AG10803 (cell line): ENCODE measurements around the gene CRHR2.

Experiments
- DNase-seq: peaks from one replicate; pipeline ENCODE4 v3.0.0; 2010; ENCODE audit warnings: low read depth
- H3K4me3 ChIP-seq: 2 replicates; pipeline ENCODE4 v1.5.1; 2011; ENCODE audit warnings: mild to moderate bottlenecking, low read length, control low read depth
- CTCF ChIP-seq: conservative IDR thresholded peaks from 2 replicates; pipeline ENCODE4 v1.5.1; 2011; ENCODE audit warnings: mild to moderate bottlenecking, low read length, control low read depth, inconsistent platforms

The CRHR2 gene

GRCh38 chr7:30707391-30708357 lies 25.4 kb upstream of the CRHR2 start:
- TF ChIP-seq CTCF = no peak
- no peak for DNase-seq
- no peak overlapping the region for H3K4me3 ChIP-seq

- no peak for DNase-seq
- TF ChIP-seq CTCF = no peak
- H3K4me3 ChIP-seq = no peak overlapping the region
These were observed 24.7 kb upstream of the CRHR2 start for GRCh38 chr7:30706908-30707307.

GRCh38 chr7:30706316-30706715 lies 24.1 kb upstream of the CRHR2 start:
- DNase-seq = no peak

GRCh38 chr7:30705596-30705995 lies 23.3 kb upstream of the CRHR2 start:
- no peak overlapping the region for H3K4me3 ChIP-seq
- TF ChIP-seq CTCF = no peak
- no peak for DNase-seq

More at GRCh38 chr7:30706316-30706715, 24.1 kb upstream of the CRHR2 start:
- H3K4me3 ChIP-seq = no peak overlapping the region
- no peak for TF ChIP-seq CTCF

- no peak overlapping the region for H3K4me3 ChIP-seq
- no peak for DNase-seq
- TF ChIP-seq CTCF = no peak
These were observed 22.8 kb upstream of the CRHR2 start for GRCh38 chr7:30705008-30705407.

- DNase-seq = no peak
These were observed 21.5 kb upstream of the CRHR2 start for GRCh38 chr7:30703756-30704155.

More at GRCh38 chr7:30703756-30704155, 21.5 kb upstream of the CRHR2 start:
- TF ChIP-seq CTCF = no peak
- H3K4me3 ChIP-seq = no peak overlapping the region
